ENCODE measurements around the gene EXOC6B.

Gene EXOC6B

GRCh38 chr2:72788756-72789155 is 37.1 kb downstream of the EXOC6B start:
- DNase-seq (ENCODE audit: low read depth): peak; percentile 73

DNA sequence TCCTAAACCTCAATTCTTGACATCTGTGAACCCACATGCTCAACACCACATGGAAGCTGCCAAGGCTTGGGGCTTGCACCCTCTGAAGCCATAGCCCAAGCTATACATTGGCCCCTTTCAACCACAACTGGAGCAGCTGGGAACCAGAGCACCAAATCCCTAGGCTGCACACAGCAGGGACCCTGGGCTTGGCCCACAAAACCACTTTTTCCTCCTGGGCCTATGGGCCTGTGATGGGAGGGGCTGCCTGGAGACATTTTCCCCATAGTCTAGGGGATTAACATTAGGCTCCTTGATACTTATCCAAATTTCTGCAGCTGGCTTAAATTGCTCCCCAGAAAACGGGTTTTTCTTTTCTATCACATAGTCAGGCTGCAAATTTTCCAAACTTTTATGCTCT is 40.3 kb downstream of the EXOC6B start:
- DNase-seq (ENCODE audit: low read depth): no peak

DNA sequence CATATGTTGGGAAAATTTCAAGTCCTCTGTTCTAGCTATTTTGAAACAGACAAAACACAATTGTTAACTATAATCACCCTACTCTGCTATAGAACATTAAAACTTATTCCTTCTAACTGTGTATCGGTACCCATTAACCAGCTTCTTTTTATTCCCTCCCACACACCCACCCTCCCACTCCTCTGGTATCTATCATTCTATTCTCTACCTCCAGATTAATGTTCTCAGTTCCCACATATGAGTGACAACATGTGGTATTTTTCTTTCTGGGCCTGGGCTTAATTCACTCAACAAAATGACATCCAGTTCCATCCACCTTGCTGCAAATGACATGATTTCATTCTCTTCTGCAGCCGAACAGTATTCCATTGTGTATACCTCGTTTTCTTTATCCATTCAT is 43.3 kb downstream of the EXOC6B start:
- DNase-seq (ENCODE audit: low read depth): no peak

- DNase-seq (ENCODE audit: low read depth): peak; percentile 33
Observed at GRCh38 chr2:72781480-72781879, 44.4 kb downstream of the EXOC6B start.

GRCh38 chr2:72780477-72780876 is 45.4 kb downstream of the EXOC6B start:
- DNase-seq (ENCODE audit: low read depth): peak; percentile 23

DNA sequence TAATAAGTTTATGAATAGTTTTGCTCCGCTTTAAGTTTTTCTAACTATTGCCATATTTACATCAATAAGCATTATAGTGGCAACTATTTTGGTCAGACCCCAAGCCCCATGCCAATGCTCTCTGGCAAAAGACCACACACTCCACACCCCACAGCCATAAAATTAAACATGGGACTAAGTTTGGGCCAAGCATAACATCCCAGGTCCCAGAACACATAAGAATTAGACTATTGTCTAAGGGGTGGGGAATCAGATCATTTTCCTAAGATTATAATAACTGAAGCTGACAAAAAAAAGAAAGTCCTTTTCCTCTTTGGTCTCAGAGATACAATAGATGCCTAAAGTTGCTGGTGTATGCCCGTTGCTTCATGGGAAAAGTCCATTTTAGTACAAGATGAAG is 46.3 kb downstream of the EXOC6B start:
- DNase-seq (ENCODE audit: low read depth): no peak

GRCh38 chr2:72778410-72778809 is 47.4 kb downstream of the EXOC6B start:
- peak; percentile 81 for DNase-seq (ENCODE audit: low read depth)

DNA sequence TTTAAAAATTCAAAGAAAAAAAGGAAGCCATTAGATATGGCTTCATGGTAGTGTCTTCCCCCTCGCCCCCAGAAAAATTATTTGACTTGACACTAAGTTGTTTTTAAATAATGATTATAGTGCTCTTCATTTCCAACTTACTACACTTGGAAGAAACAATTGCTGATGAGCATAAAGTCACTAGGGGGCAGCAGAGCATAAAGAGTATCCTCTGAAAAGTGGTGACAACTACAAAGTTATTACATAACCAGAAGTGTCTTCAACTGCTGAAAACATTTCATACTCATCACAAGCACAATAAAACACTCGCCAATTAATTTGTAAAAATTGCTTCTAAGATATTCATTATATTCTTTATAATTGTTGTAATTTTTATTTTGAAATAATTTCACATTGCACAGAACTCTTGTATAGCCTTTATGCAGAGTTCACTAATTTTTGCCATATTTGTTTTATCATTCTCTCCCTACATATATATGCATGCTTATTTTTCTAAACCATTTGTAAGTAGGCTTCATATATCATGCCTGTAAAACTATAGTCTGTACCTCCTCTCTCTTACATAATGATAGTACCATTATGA is 54.9 kb downstream of the EXOC6B start:
- DNase-seq (ENCODE audit: low read depth): peak; percentile 83

- no peak for DNase-seq (ENCODE audit: low read depth)
Observed at GRCh38 chr2:72765997-72766609, 59.7 kb downstream of the EXOC6B start.

DNA sequence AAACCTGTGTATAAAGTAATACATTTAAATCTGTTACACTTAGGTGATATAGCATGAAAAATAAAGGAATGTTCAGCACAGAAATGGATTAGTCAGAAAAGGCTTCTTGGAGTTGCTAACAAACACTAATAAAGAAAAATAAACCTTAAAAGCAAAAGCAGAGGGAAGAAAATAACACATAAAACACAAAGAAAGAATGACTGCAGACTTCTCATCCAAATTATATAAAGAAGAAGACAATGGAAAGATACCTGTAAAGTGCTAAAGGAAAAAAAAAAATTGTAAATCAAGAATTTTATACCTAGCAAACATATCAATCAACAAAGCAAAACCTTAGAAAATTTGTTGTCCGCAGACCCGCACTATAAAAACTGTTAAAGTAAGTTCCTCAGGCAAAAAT is 63.6 kb downstream of the EXOC6B start:
- no peak for DNase-seq (ENCODE audit: low read depth)

DNA sequence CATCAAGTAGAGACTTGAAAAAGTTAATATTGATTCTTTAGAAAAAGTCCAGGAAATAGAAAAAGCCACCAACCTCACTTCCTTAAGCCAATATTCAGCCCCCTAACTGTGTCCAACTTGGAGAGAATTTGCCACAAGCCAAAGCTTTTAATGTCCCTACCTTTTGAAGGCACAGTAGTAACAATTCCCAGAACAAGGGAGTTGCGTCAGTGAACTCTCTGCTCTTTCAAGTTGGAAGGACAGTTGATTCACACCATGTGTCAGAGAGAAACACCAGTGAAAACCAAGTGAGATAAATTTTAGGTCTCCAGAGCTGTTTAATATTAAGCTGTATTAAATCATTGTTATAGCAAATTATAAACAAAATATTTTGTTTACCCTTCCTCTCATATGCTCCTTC is 66.1 kb downstream of the EXOC6B start:
- DNase-seq (ENCODE audit: low read depth): no peak

- DNase-seq (ENCODE audit: low read depth): no peak
Observed at GRCh38 chr2:72757177-72757775, 68.6 kb downstream of the EXOC6B start.

DNA sequence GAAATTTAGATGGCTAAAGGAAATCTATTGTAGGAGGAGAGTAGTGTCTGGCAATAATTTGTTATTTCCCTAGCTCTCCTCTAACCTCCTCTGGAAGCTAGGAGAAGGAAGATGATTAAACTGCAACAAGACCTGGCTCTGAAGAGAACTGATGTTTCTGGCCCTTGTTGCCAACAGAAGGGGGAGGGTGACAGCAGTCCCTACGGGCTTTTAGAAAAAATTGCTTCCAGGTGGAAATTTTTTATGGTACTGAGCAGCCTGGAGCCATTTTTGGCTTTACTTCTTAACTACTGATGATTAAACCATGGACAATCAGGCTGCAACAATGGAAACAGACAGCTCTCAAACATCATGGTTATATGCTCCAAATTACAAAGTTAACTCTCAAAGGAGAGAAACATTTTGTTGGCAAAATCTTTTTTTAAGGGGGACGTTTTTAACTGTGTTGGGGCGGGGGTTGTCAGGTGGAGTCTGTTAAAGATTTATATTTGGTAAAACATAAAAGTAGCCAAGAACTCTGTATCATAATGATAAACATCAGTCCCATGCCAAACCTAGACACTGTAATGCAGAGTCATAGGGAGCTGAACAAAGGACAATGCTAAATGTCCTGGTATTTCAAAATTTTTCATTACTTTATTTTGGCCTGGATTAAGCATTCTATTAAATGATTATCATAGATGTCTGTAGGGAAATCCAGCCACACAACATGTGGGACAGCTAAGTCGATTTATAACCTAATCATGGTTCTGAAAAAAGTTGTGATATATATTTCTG is 70.0 kb downstream of the EXOC6B start:
- no peak for DNase-seq (ENCODE audit: low read depth)

DNA sequence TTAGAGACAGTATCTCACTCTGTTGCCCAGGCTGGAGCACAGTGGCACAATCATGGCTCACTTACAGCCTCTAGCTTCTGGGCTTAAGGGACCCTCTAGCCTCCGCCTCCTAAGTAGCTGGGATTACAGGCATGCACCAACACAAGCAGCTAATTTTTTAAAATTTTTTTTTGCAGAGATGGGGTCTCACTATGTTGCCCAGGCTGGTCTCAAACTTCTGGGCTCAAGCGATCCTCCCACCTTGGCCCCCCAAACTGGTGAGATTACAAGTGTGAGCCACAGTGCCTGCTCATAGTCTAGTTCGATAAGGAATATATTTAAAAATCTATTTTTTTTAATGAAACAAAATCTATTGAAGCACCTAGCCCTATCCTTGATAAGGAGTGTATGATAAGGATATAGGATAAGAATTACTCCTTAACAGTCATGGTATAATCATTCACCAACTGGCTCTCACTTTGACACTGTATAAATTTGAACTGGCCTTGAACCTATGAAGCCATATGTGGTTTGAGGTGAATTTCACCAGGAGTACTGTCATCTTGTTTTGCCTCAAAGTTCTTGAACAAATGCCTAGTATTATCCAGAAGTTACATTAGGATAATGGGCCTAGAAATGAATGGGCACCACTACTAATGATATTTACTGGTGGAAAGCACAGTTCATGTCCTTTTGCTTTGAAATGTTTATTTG is 71.1 kb downstream of the EXOC6B start:
- DNase-seq (ENCODE audit: low read depth): no peak

GRCh38 chr2:72750977-72751639 is 74.7 kb downstream of the EXOC6B start:
- no peak for DNase-seq (ENCODE audit: low read depth)

DNA sequence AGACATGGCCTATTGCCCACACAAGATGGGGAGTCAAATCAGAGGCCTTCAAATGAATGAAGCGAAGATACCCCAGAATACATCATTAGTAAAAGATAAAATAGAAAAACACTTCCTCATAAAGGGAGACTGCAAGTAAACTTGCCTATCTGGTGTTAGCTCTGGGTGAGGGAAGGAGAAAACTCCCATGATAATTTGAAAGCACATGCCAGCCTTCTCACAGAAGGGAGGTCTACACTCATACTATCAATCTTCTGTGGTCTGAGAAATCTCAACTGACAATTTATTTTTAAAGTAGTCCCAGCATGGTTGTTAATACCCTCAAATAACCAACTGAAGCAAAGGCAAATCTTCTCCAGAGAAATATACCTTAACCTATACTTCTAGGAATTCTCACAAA is 75.4 kb downstream of the EXOC6B start:
- DNase-seq (ENCODE audit: low read depth): no peak

DNA sequence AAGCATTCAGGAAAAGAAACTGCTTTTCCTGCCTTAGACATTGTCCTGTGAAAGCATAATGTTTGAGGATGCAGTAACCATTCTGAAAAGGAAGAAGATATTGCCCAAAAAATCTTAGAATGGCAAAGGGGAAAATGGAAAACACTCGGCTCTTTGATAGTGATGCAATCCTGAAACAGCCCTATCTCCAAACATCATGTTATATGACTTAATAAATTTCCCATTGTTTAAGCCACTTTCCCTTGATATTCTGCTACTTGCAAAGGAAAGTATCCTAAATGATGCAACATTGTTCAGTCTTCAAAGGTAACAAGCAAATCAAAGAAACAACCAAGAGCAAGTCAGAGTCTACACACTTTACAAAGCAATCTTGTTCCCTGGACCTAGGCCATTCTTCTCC is 78.5 kb downstream of the EXOC6B start:
- no peak for DNase-seq (ENCODE audit: low read depth)

- peak; percentile 73 for DNase-seq (ENCODE audit: low read depth)
Observed at GRCh38 chr2:72745679-72746368, 80.0 kb downstream of the EXOC6B start.

DNA sequence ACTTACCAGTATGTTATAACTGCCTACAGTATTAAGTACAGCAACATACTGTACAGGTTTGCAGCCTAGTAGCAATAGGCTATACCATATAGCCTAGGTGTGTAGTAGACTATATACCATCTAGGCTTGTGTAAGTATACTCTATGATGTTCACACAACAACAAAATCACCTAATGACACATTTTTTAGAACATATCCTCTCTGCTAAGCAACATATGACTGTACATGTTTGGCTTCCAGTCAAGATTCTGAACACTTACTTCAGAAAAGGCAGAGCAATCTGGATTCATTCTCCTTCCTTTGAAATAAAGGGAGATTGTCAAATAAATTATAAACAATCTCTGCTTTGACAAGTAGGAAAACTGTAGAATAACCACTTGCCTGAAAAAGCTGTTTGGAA is 81.8 kb downstream of the EXOC6B start:
- peak; percentile 43 for DNase-seq (ENCODE audit: low read depth)

GRCh38 chr2:72743481-72743880 is 82.4 kb downstream of the EXOC6B start:
- DNase-seq (ENCODE audit: low read depth): no peak

GRCh38 chr2:72738096-72738495 is 87.7 kb downstream of the EXOC6B start:
- DNase-seq (ENCODE audit: low read depth): peak; percentile 39

Data from ELR (cell line).